Vagina (tissue), 2 donors: Measurements from ENCODE around the gene KMT2C. TPM values are rescaled to one million over a fixed set of nuclear protein-coding genes. Genes with fewer than 3 reads are reported as not detected.
"Not testable (repeated sequence)": the region's sequence is repeated elsewhere in the genome, so short reads cannot be mapped to it uniquely, and the experiment has no call there.

Source experiments
- DNase-seq, 2 donors: peaks; one replicate each; pipeline ENCODE4 v3.0.0-alpha.2; 2017; ENCODE audit errors: extremely low spot score in 2 of 2
- H3K27ac ChIP-seq: fragments of 200-600 bp; sonication (generic); one replicate; pipeline ENCODE4 v1.5.1; 2019
- H3K27me3 ChIP-seq: fragments of 200-600 bp; sonication (generic); one replicate; pipeline ENCODE4 v1.5.1; 2019
- H3K36me3 ChIP-seq, 2 donors: fragments of 200-600 bp; sonication (generic); one replicate each; pipeline ENCODE4 v1.5.1; 2017 to 2019
- H3K4me1 ChIP-seq: fragments of 200-600 bp; sonication (generic); one replicate; pipeline ENCODE4 v1.5.1; 2019
- H3K4me3 ChIP-seq, 2 donors: fragments of 200-600 bp; sonication (generic); 1 replicate in 1 of 2; 2 replicates in 1 of 2; pipeline ENCODE4 v1.5.1; 2016 to 2019
- H3K9me3 ChIP-seq: fragments of 200-600 bp; sonication (generic); one replicate; pipeline ENCODE4 v1.5.1; 2019
- intact Hi-C: fragments of 100-400 bp; cut with DNase I; formaldehyde crosslinking; loops from one replicate; pipeline ENCODE4 v1.15.1; 2023
- total RNA-seq: library from RNA; depleted of rRNA; stranded (reverse); fragments of >200 nt; gene quantifications from one replicate; pipeline ENCODE4 v1.2.3, GENCODE V29; 2016

Gene KMT2C
- total RNA-seq, 1 donor from 2014 or later: 62.6 TPM

- H3K36me3 ChIP-seq, H3K4me1 ChIP-seq, DNase-seq, intact Hi-C loops, H3K9me3 ChIP-seq, H3K4me3 ChIP-seq, H3K27me3 ChIP-seq, H3K27ac ChIP-seq: not testable (repeated sequence)
Observed at GRCh38 chr7:152270427-152270826, 165.4 kb downstream of the KMT2C start.

GRCh38 chr7:152266859-152267258 is 168.9 kb downstream of the KMT2C start:
- H3K27ac ChIP-seq, H3K9me3 ChIP-seq, H3K27me3 ChIP-seq, H3K36me3 ChIP-seq, H3K4me1 ChIP-seq, H3K4me3 ChIP-seq, DNase-seq, intact Hi-C loops: not testable (repeated sequence)

- H3K9me3 ChIP-seq, H3K27me3 ChIP-seq, H3K4me3 ChIP-seq, DNase-seq, intact Hi-C loops, H3K27ac ChIP-seq, H3K4me1 ChIP-seq, H3K36me3 ChIP-seq: not testable (repeated sequence)
Observed at GRCh38 chr7:152264915-152265314, 170.9 kb downstream of the KMT2C start.

GRCh38 chr7:152262146-152262545 is 173.7 kb downstream of the KMT2C start:
- H3K36me3 ChIP-seq, H3K9me3 ChIP-seq, H3K4me3 ChIP-seq, H3K27me3 ChIP-seq, H3K27ac ChIP-seq, intact Hi-C loops, H3K4me1 ChIP-seq, DNase-seq: not testable (repeated sequence)

- H3K36me3 ChIP-seq, H3K4me1 ChIP-seq, H3K27ac ChIP-seq, H3K9me3 ChIP-seq, DNase-seq, intact Hi-C loops, H3K4me3 ChIP-seq, H3K27me3 ChIP-seq: not testable (repeated sequence)
Observed at GRCh38 chr7:152259645-152260044, 176.2 kb downstream of the KMT2C start.

GRCh38 chr7:152247851-152248250 is 188.0 kb downstream of the KMT2C start:
- H3K36me3 ChIP-seq, H3K27ac ChIP-seq, H3K9me3 ChIP-seq, H3K4me3 ChIP-seq, DNase-seq, H3K4me1 ChIP-seq, H3K27me3 ChIP-seq, intact Hi-C loops: not testable (repeated sequence)

GRCh38 chr7:152245417-152245816 is 190.4 kb downstream of the KMT2C start:
- intact Hi-C loops, DNase-seq, H3K27ac ChIP-seq, H3K36me3 ChIP-seq, H3K27me3 ChIP-seq, H3K9me3 ChIP-seq, H3K4me3 ChIP-seq, H3K4me1 ChIP-seq: not testable (repeated sequence)

GRCh38 chr7:152243464-152243863 is 192.3 kb downstream of the KMT2C start:
- intact Hi-C loops, H3K4me1 ChIP-seq, DNase-seq, H3K27ac ChIP-seq, H3K9me3 ChIP-seq, H3K4me3 ChIP-seq, H3K27me3 ChIP-seq, H3K36me3 ChIP-seq: not testable (repeated sequence)

- DNase-seq, H3K27ac ChIP-seq, H3K27me3 ChIP-seq, H3K36me3 ChIP-seq, H3K9me3 ChIP-seq, H3K4me1 ChIP-seq, H3K4me3 ChIP-seq, intact Hi-C loops: not testable (repeated sequence)
Observed at GRCh38 chr7:152241301-152241700, 194.5 kb downstream of the KMT2C start.

GRCh38 chr7:152236306-152236705 is 199.5 kb downstream of the KMT2C start:
- H3K4me3 ChIP-seq, DNase-seq, H3K4me1 ChIP-seq, intact Hi-C loops, H3K36me3 ChIP-seq, H3K27me3 ChIP-seq, H3K27ac ChIP-seq, H3K9me3 ChIP-seq: not testable (repeated sequence)

- H3K9me3 ChIP-seq, H3K4me1 ChIP-seq, H3K27ac ChIP-seq, H3K27me3 ChIP-seq, DNase-seq, intact Hi-C loops, H3K36me3 ChIP-seq, H3K4me3 ChIP-seq: not testable (repeated sequence)
Observed at GRCh38 chr7:152234421-152234820, 201.4 kb downstream of the KMT2C start.
